K562 (cell line): Measurements from ENCODE around the gene IPO13. TPM values are rescaled to one million over a fixed set of nuclear protein-coding genes. Genes with fewer than 3 reads are reported as not detected.
A peak's percentile ranks its signal among the peaks of the same experiment; 100 is the strongest.

Experiments
- ARID3B ChIP-seq: fragments of 250-450 bp; sonication (Bioruptor Pico); IDR thresholded peaks from 2 replicates; pipeline ENCODE4 v1.4.0; 2020; ENCODE audit warnings: borderline replicate concordance
- CBX8 ChIP-seq: fragments of 200-600 bp; sonication (generic); IDR thresholded peaks from 2 replicates; pipeline ENCODE4 v1.6.1; 2012; ENCODE audit warnings: borderline replicate concordance, mixed run types, low read depth, mild to moderate bottlenecking, moderate library complexity, mixed read lengths, low read length, control low read depth, inconsistent platforms; ENCODE audit not compliant: poor library complexity, severe bottlenecking; ENCODE audit errors: extremely low read depth
- CHAMP1 ChIP-seq: fragments of 450-650 bp; IDR thresholded peaks from 2 replicates; pipeline ENCODE4 v1.6.1; 2016; ENCODE audit warnings: mild to moderate bottlenecking
- CSDE1 ChIP-seq, 2 experiments: fragments of 450-650 bp; IDR thresholded peaks; 2 replicates each; pipeline ENCODE4 v1.6.1; 2016; ENCODE audit warnings: mild to moderate bottlenecking in 1 of 2
- EP300 ChIP-seq: IDR thresholded peaks from 2 replicates; pipeline ENCODE4 v1.6.1; 2012; ENCODE audit warnings: low read length, improper control_type of control experiment
- FOS ChIP-seq: IDR thresholded peaks from 3 replicates; pipeline ENCODE4 v1.6.1; 2011; ENCODE audit not compliant: insufficient read length; ENCODE audit errors: extremely low read depth
- FOXA3 ChIP-seq, 2 experiments: fragments of 450-650 bp in 1 of 2; sonication (generic) in 1 of 2; formaldehyde crosslinking; IDR thresholded peaks in 1 of 2; conservative IDR thresholded peaks in 1 of 2; 2 replicates each; pipeline versions ENCODE4 v1.4.0 to v1.8.0; 2020 to 2022; ENCODE audit warnings: mild to moderate bottlenecking in 2 of 2, missing genetic modification reagents in 1 of 2
- FOXJ3 ChIP-seq: sonication (generic); formaldehyde crosslinking; IDR thresholded peaks from 2 replicates; pipeline ENCODE4 v1.4.0; 2020; ENCODE audit warnings: mild to moderate bottlenecking, missing genetic modification reagents
- FOXP4 ChIP-seq: sonication (generic); formaldehyde crosslinking; IDR thresholded peaks from 2 replicates; pipeline ENCODE4 v1.8.0; 2022; ENCODE audit warnings: mild to moderate bottlenecking, missing genetic modification reagents, borderline replicate concordance
- HDAC2 ChIP-seq: fragments of 450-650 bp; IDR thresholded peaks from 2 replicates; pipeline ENCODE4 v1.6.1; 2016; ENCODE audit warnings: mild to moderate bottlenecking
- NBN ChIP-seq: fragments of 450-650 bp; IDR thresholded peaks from 2 replicates; pipeline ENCODE4 v1.6.1; 2016; ENCODE audit warnings: low read depth, mild to moderate bottlenecking
- NR3C1 ChIP-seq: sonication (generic); formaldehyde crosslinking; IDR thresholded peaks from 2 replicates; pipeline ENCODE4 v1.8.1; 2022; ENCODE audit warnings: missing genetic modification reagents
- PHTF2 ChIP-seq: fragments of 250-450 bp; sonication (Bioruptor Pico); IDR thresholded peaks from 2 replicates; pipeline ENCODE4 v1.5.0; 2021; ENCODE audit warnings: mild to moderate bottlenecking
- SAP30 ChIP-seq: fragments of 200-600 bp; sonication (generic); IDR thresholded peaks from 2 replicates; pipeline ENCODE4 v1.6.1; 2012; ENCODE audit warnings: borderline replicate concordance, low read depth, mild to moderate bottlenecking, moderate library complexity, low read length, control low read depth, inconsistent platforms; ENCODE audit not compliant: insufficient read depth, poor library complexity, severe bottlenecking
- THRAP3 ChIP-seq: fragments of 450-650 bp; IDR thresholded peaks from 2 replicates; pipeline ENCODE4 v1.6.1; 2016; ENCODE audit warnings: mild to moderate bottlenecking, inconsistent platforms, borderline replicate concordance
- ZFP1 ChIP-seq: fragments of 450-650 bp; formaldehyde crosslinking; IDR thresholded peaks from 2 replicates; pipeline ENCODE4 v1.4.0; 2020; ENCODE audit warnings: mild to moderate bottlenecking, mixed read lengths
- ZKSCAN1 ChIP-seq: fragments of 150-350 bp; IDR thresholded peaks from 2 replicates; pipeline ENCODE4 v1.6.1; 2016; ENCODE audit warnings: low read depth, low read length
- ZNF146 ChIP-seq: IDR thresholded peaks from one replicate; pipeline ENCODE4 v1.6.1; 2018; ENCODE audit warnings: missing compliant biosample characterization; ENCODE audit not compliant: unreplicated experiment
- ZNF184 ChIP-seq: sonication (generic); formaldehyde crosslinking; IDR thresholded peaks from 2 replicates; pipeline ENCODE4 v1.5.0; 2020; ENCODE audit warnings: missing genetic modification reagents
- ZNF280B ChIP-seq: fragments of 250-450 bp; sonication (Bioruptor Pico); IDR thresholded peaks from 2 replicates; pipeline ENCODE4 v1.5.1; 2021; ENCODE audit warnings: mild to moderate bottlenecking
- polyA plus RNA-seq, 8 experiments: library from polyadenylated mRNA; depleted of rRNA in 4 of 8; stranded (reverse) in 5 of 8; unstranded in 3 of 8; fragments of >200 nt; fragmentation: Nextera tagmentation in 2 of 8; fragmentation: Illumina TruSeq in 1 of 8; extraction: Ambion mirVana in 2 of 8; extraction: Trizol in 1 of 8; gene quantifications; 2 replicates each; pipeline versions ENCODE4 v1.2.1 to v1.2.3, GENCODE V29; 2011 to 2014; ENCODE audit warnings: inconsistent platforms in 1 of 8, missing spikeins in 1 of 8
- total RNA-seq, 7 experiments: library from RNA; depleted of rRNA in 6 of 7; stranded (reverse); fragments of >200 nt in 6 of 7; fragmentation: Illumina TruSeq in 2 of 7; extraction: Trizol in 2 of 7; gene quantifications; 2 replicates each; pipeline versions ENCODE4 v1.2.1 to v1.2.3, GENCODE V29; 2011 to 2021; ENCODE audit warnings: low replicate concordance in 1 of 7

The IPO13 gene
- total and polyA plus RNA-seq, 9 of the 15 experiments (the other 6 are each of a cell fraction or from before 2014, with no cell fraction given), result 7.0 to 30.8 (median 16.2) TPM

GRCh38 chr1:43974443-43975248 lies 27.9 kb downstream of the IPO13 start, which contains the start of gene ATP6V0B (continued):
- TF ChIP-seq FOXJ3 (CRISPR knock-in tag), result no peak
- no peak for TF ChIP-seq CBX8
- TF ChIP-seq ZKSCAN1, result no peak
- no peak for TF ChIP-seq SAP30
- no peak for TF ChIP-seq THRAP3
- TF ChIP-seq ZNF146 (CRISPR knock-in tag), result no peak
- TF ChIP-seq FOXA3 (CRISPR knock-in tag; conservative IDR thresholded peaks at IDR 0.05 in 1 of 2, IDR thresholded peaks at IDR 0.05 in 1 of 2), result no peak; a peak in 1 of 4 replicates
- TF ChIP-seq CHAMP1, result no peak
- TF ChIP-seq FOS, result peak; percentile 86
- no peak for TF ChIP-seq ZNF184
- peak; percentile 29; the same call in 1 of the 2 replicates for TF ChIP-seq HDAC2
- TF ChIP-seq FOXP4 (CRISPR knock-in tag), result 0 out of 2 replicates have a peak, but pooled peaks have one; percentile 24
- no peak for TF ChIP-seq ZNF280B (CRISPR knock-in tag)
- 0 out of 2 replicates have a peak, but pooled peaks have one; percentile 8 for TF ChIP-seq NBN
- no peak for TF ChIP-seq PHTF2 (CRISPR knock-in tag)
- 0 out of 2 replicates have a peak, but pooled peaks have one; percentile 41 for TF ChIP-seq ZFP1 (CRISPR knock-in tag)
- TF ChIP-seq ARID3B (CRISPR knock-in tag), result peak; percentile 27; the same call in 1 of the 2 replicates
- no peak for TF ChIP-seq NR3C1
- TF ChIP-seq CSDE1 (IDR thresholded peaks at IDR 0.05), result no peak
- TF ChIP-seq EP300, result no peak; the same call in 1 of the 2 replicates
